ENCODE measurements around the gene SRBD1. TPM values are rescaled to one million over a fixed set of nuclear protein-coding genes. Genes with fewer than 3 reads are reported as not detected.

SRBD1 gene
- total and polyA plus RNA-seq, 2 of the 8 experiments (the other 6 are each of a cell fraction or from before 2014, with no cell fraction given) = 4.6 to 20.0 TPM

DNA sequence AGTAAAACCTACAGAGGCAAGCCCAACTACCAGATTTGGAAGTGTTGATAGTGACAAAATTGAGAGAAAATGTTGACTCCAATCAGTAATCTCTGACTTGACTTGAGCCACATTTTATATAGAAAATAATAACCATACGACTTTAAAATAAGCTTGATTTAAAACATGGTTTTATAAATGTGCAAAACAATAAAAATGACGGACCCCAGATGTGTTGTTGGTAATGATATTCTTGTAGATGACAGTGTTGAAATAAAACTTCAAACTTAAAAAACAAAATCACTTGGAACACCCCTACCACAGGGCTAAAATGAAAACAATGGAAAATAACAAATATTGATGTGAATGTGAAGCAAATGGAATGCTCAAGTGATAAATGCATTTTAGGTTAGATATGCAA lies 188.1 kb downstream of the SRBD1 start (continued):
- no peak for TF ChIP-seq CHD7 (IDR thresholded peaks at IDR 0.05; ENCODE audit: insufficient replicate concordance, low read length)
- TF ChIP-seq KDM5A (IDR thresholded peaks at IDR 0.05; ENCODE audit: low read length) = no peak
- no peak for TF ChIP-seq KDM1A (IDR thresholded peaks at IDR 0.05; ENCODE audit: borderline replicate concordance, low read length)
- no peak for TF ChIP-seq MAFK (IDR thresholded peaks at IDR 0.05; ENCODE audit: low read depth, low read length)
- TF ChIP-seq HDAC6 (IDR thresholded peaks at IDR 0.05; ENCODE audit: low read depth, low read length) = no peak
- no peak for TF ChIP-seq POU5F1 (IDR thresholded peaks at IDR 0.05; ENCODE audit: low read depth, low read length)
- TF ChIP-seq SRF (IDR thresholded peaks at IDR 0.05; ENCODE audit: low read depth, low read length) = no peak
- no peak for TF ChIP-seq BRCA1 (IDR thresholded peaks at IDR 0.05; ENCODE audit: low read depth, low read length)
- no peak for TF ChIP-seq SIRT6 (IDR thresholded peaks at IDR 0.05; ENCODE audit: low read length)
- no peak for TF ChIP-seq CBX5 (IDR thresholded peaks at IDR 0.05; ENCODE audit: low read depth, low read length)
- TF ChIP-seq SP4 (IDR thresholded peaks at IDR 0.05; ENCODE audit: low read length) = no peak
- TF ChIP-seq BCL11A (IDR thresholded peaks at IDR 0.05; ENCODE audit: low read depth in 2 of 2, low read length in 2 of 2) = no peak
- TF ChIP-seq GTF2F1 (IDR thresholded peaks at IDR 0.05; ENCODE audit: borderline replicate concordance, low read depth, low read length) = no peak

Data from H1 (cell line).